DND-41 (cell line): ENCODE measurements around the gene CEACAM1.

Experiments used
- ATAC-seq: fragments of 200-7000 bp; cut with Tn5 transposase; 3 replicates; pipeline ENCODE4 v1.9.1; 2021; ENCODE audit warnings: low read depth; ENCODE audit not compliant: insufficient read depth
- DNase-seq: peaks from one replicate; pipeline ENCODE4 v3.0.0-alpha.2; 2020
- H2AFZ ChIP-seq: 2 replicates; pipeline ENCODE4 v1.6.0; 2012; ENCODE audit warnings: low read depth, low read length
- H3K27ac ChIP-seq: 2 replicates; pipeline ENCODE4 v1.5.1; 2012; ENCODE audit warnings: low read length, inconsistent platforms
- H3K27me3 ChIP-seq: fragments of 200-600 bp; sonication (generic); 2 replicates; pipeline ENCODE4 v1.6.0; 2012; ENCODE audit warnings: low read length, mild to moderate bottlenecking, inconsistent platforms; ENCODE audit not compliant: insufficient read depth, poor library complexity
- H3K36me3 ChIP-seq: 2 replicates; pipeline ENCODE4 v1.5.1; 2012; ENCODE audit warnings: low read length, inconsistent platforms; ENCODE audit not compliant: insufficient read depth
- H3K4me1 ChIP-seq: 2 replicates; pipeline ENCODE4 v1.5.1; 2012; ENCODE audit warnings: mild to moderate bottlenecking, low read length; ENCODE audit not compliant: insufficient read depth
- H3K4me2 ChIP-seq: 2 replicates; pipeline ENCODE4 v1.6.0; 2012; ENCODE audit warnings: mild to moderate bottlenecking, moderate library complexity, low read length, inconsistent platforms; ENCODE audit not compliant: insufficient read depth
- H3K4me3 ChIP-seq, 2 experiments: fragments of 200-600 bp in 1 of 2; shearing (Covaris generic) in 1 of 2; 2 replicates each; pipeline ENCODE4 v1.5.1; 2012 to 2016; ENCODE audit warnings: inconsistent platforms in 2 of 2, low read length in 2 of 2, mild to moderate bottlenecking in 2 of 2, low read depth in 1 of 2, moderate library complexity in 1 of 2
- H3K79me2 ChIP-seq: 2 replicates; pipeline ENCODE4 v1.6.0; 2012; ENCODE audit warnings: low read length, inconsistent platforms; ENCODE audit not compliant: insufficient read depth
- H3K9ac ChIP-seq: 2 replicates; pipeline ENCODE4 v1.6.0; 2012; ENCODE audit warnings: low read depth, mild to moderate bottlenecking, inconsistent platforms, low read length, moderate library complexity
- H3K9me3 ChIP-seq: 2 replicates; pipeline ENCODE4 v1.5.1; 2012; ENCODE audit warnings: low read length, moderate library complexity, mild to moderate bottlenecking, inconsistent platforms; ENCODE audit not compliant: insufficient read depth, severe bottlenecking
- H4K20me1 ChIP-seq: 2 replicates; pipeline ENCODE4 v1.6.0; 2012; ENCODE audit warnings: low read length; ENCODE audit not compliant: insufficient read depth
- EZH2 ChIP-seq: IDR thresholded peaks from 3 replicates; pipeline ENCODE4 v1.6.1; 2012; ENCODE audit warnings: borderline replicate concordance, low read depth, mild to moderate bottlenecking, moderate library complexity, low read length, inconsistent platforms; ENCODE audit not compliant: severe bottlenecking
- TF ChIP-seq, protein P1 (sequence below): IDR thresholded peaks from 2 replicates; pipeline ENCODE4 v1.5.1; 2012; ENCODE audit warnings: borderline replicate concordance, low read length, moderate library complexity, mild to moderate bottlenecking; ENCODE audit not compliant: poor library complexity, severe bottlenecking; ENCODE audit errors: extremely low read depth

The CEACAM1 gene

DNA sequence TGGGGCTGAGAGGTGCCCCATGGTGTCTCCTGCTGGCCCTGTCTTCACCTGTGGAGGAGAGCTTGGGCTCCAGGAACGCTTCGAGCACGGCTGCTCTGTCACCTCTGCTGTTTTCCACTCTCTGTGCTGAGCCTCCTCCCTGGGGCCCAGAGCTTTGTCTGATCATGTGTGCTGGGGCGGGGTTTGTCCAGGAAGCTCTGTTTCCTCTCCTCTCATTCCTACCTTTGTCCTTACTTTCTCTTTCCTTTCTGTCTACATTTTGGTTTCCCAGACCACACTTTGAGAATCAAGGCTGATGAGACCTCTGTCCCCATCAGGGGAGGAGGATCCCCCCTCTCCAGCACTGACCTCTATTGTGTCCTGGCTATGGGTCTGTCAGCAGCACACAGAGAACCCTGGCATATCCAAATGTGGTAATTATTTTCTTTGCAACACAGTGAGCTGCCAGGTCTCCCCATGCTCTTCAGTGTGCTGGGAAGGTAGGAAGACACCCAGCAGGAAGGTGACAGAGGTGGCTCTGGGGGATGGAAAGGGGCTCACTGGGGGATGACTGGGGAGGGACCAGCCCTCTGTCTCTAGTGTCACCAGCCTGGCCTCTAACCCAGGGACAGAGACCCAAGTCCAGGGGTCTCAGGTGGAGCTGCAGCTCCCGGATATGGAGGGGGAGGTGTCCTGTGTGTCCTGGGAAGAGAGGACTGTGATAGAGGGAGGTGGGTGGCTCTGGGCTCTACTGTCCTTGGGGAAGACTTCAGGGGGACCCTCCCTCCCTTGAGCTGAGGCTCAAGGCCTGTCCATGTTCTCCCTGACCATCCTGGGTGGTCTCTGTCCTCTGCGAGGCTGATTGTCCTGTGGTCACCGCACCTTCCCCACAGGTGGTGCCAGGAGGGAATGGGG is at the start of gene CEACAM1:
Gene CEACAM1, minus strand, starts transcription at position 128 of the 894 bp plus-strand sequence. Its CDS starts 107 bp downstream, at position 21.
- Histone ChIP-seq H3K4me2 (peak within 1 kb of the TSS; percentile 66), H3K4me3 (peak within 1 kb of the TSS in 1 of 2 experiments; percentile 46; a peak in 2 of 4 replicates), H3K9ac (peak within 1 kb of the TSS; percentile 37), H3K36me3 (no peaks in the 10 kb centered on the region), H3K27ac (peak within 1 kb of the TSS; percentile 58), H3K4me1 (peaks cover 13% of the 10 kb centered on the region), H3K9me3 (no peaks in the 10 kb centered on the region), H2AFZ (peak within 1 kb of the TSS; percentile 79), H3K27me3 (no peaks in the 10 kb centered on the region), H4K20me1 (no peaks in the 10 kb centered on the region), H3K79me2 (no peaks in the 10 kb centered on the region)
- TF ChIP-seq, protein P1, sequence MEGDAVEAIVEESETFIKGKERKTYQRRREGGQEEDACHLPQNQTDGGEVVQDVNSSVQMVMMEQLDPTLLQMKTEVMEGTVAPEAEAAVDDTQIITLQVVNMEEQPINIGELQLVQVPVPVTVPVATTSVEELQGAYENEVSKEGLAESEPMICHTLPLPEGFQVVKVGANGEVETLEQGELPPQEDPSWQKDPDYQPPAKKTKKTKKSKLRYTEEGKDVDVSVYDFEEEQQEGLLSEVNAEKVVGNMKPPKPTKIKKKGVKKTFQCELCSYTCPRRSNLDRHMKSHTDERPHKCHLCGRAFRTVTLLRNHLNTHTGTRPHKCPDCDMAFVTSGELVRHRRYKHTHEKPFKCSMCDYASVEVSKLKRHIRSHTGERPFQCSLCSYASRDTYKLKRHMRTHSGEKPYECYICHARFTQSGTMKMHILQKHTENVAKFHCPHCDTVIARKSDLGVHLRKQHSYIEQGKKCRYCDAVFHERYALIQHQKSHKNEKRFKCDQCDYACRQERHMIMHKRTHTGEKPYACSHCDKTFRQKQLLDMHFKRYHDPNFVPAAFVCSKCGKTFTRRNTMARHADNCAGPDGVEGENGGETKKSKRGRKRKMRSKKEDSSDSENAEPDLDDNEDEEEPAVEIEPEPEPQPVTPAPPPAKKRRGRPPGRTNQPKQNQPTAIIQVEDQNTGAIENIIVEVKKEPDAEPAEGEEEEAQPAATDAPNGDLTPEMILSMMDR: no peak
- TF ChIP-seq EZH2: no peak
- DNase-seq: peak; percentile 57
- ATAC-seq: peak; percentile 86

DNA sequence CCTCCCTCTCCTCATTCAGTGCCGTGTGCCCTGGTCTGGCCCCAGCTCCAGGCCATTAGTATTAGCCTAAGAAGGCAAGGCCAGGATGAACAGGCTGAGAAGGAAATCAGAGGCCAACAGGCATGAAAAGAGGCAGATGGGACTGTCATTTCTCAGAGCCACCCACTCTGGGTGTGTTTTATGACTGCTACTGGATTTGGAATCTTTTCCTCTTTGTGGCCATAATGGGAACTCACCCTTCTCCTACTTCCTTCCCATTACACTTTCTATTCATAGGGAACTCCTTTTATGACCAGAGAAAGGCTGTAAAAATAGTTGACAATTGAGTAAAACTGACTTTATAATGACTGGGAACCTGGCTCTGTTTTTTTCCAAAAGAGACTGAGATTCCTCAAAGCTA is 48.7 kb upstream of the CEACAM1 start:
- no peak for DNase-seq
- Histone ChIP-seq H3K27me3 (peaks cover 2% of the 10 kb centered on the region), H3K9me3 (no peaks in the 10 kb centered on the region), H3K9ac (no peak overlapping the region), H3K36me3 (no peaks in the 10 kb centered on the region), H4K20me1 (no peaks in the 10 kb centered on the region), H3K4me1 (no peaks in the 10 kb centered on the region), H3K4me2 (no peak overlapping the region), H3K4me3 (no peak overlapping the region), H2AFZ (no peak overlapping the region), H3K79me2 (no peaks in the 10 kb centered on the region), H3K27ac (no peak overlapping the region)
- TF ChIP-seq, protein P1: no peak
- TF ChIP-seq EZH2: no peak
- no peak for ATAC-seq

DNA sequence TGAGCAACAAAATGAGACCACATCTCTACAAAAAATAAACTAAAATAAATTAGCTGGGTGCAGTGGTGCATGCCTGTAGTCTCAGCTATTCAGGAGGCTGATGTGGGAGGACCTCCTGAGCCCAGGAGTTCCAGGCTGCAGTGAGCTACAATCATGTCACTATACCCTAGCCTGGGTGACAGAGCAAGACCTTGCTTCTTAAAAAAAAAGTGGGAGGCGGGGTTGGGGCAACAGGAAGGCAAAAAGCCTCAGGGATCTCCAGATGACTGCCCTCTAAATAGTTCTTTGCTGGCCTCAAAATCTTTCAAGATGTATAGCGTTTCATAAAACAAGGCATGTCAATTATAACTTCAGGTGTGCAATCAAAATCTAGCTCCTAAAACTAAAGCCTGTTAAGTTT is 48.0 kb upstream of the CEACAM1 start:
- H3K9ac ChIP-seq: no peak overlapping the region
- H3K4me3 ChIP-seq: no peak overlapping the region
- H3K36me3 ChIP-seq: no peaks in the 10 kb centered on the region
- peaks cover 2% of the 10 kb centered on the region for H3K27me3 ChIP-seq
- ATAC-seq (no peak), DNase-seq (no peak)
- H2AFZ ChIP-seq: no peak overlapping the region
- no peak overlapping the region for H3K4me2 ChIP-seq
- no peaks in the 10 kb centered on the region for H3K4me1 ChIP-seq
- no peaks in the 10 kb centered on the region for H3K79me2 ChIP-seq
- no peak overlapping the region for H3K27ac ChIP-seq
- H4K20me1 ChIP-seq: no peaks in the 10 kb centered on the region
- TF ChIP-seq EZH2: no peak
- TF ChIP-seq, protein P1: no peak
- no peaks in the 10 kb centered on the region for H3K9me3 ChIP-seq
